ENCODE measurements around the gene RBM45. TPM values are rescaled to one million over a fixed set of nuclear protein-coding genes. Genes with fewer than 3 reads are reported as not detected.

The RBM45 gene
- total RNA-seq, 2 experiments from 2014 or later, result 13.2 to 18.1 TPM

GRCh38 chr2:178142274-178143065 is 30.2 kb downstream of the RBM45 start:
- H2AFZ ChIP-seq (ENCODE audit: low read length), result no peak overlapping the region
- intact Hi-C loops (cut with micrococcal nuclease; ENCODE audit: unreplicated experiment), result no loop called here
- H3K27ac ChIP-seq (ENCODE audit: low read depth, low read length, poor library complexity, severe bottlenecking), result no peak overlapping the region
- BruUV-seq (replicated peaks), result no TSS peak
- DNase-seq (ENCODE audit: low spot score), result no peak
- no peak overlapping the region for H3K4me3 ChIP-seq (ENCODE audit: low read depth, low read length, poor library complexity, severe bottlenecking)
- ChIA-PET POLR2A (interaction anchor here (0.9 kb wide), 1 partner anchor 11 kb away, joined by 4 read pairs; no protein-coding TSS in a partner anchor), CTCF (ENCODE audit: unreplicated experiment) (no interaction called here)
- H3K4me2 ChIP-seq (ENCODE audit: low read length), result no peak overlapping the region
- H3K9me3 ChIP-seq (ENCODE audit: low read length), result no peaks in the 10 kb centered on the region
- no peaks in the 10 kb centered on the region for H3K79me2 ChIP-seq (ENCODE audit: insufficient read depth, low read depth, low read length)
- H3K36me3 ChIP-seq (ENCODE audit: insufficient read depth, low read length), result no peaks in the 10 kb centered on the region
- no peaks in the 10 kb centered on the region for H3K9me2 ChIP-seq (ENCODE audit: insufficient read depth, low read length)
- H3K4me1 ChIP-seq (ENCODE audit: insufficient read depth, low read length, poor library complexity, severe bottlenecking), result no peaks in the 10 kb centered on the region
- TF ChIP-seq EZH2phosphoT487 (IDR thresholded peaks at IDR 0.05; ENCODE audit: borderline replicate concordance, low read depth, low read length) (no peak), CTCF (conservative IDR thresholded peaks at IDR 0.05; ENCODE audit: low read length) (no peak)
- H4K20me1 ChIP-seq (ENCODE audit: insufficient read depth, low read length), result no peaks in the 10 kb centered on the region

GRCh38 chr2:178143481-178143880 is 31.2 kb downstream of the RBM45 start:
- BruUV-seq (replicated peaks), result no TSS peak
- H3K79me2 ChIP-seq (ENCODE audit: insufficient read depth, low read depth, low read length), result no peaks in the 10 kb centered on the region
- no peaks in the 10 kb centered on the region for H3K9me2 ChIP-seq (ENCODE audit: insufficient read depth, low read length)
- intact Hi-C loops (cut with micrococcal nuclease; ENCODE audit: unreplicated experiment), result no loop called here
- no peak overlapping the region for H3K27ac ChIP-seq (ENCODE audit: low read depth, low read length, poor library complexity, severe bottlenecking)
- no peaks in the 10 kb centered on the region for H3K36me3 ChIP-seq (ENCODE audit: insufficient read depth, low read length)
- no peaks in the 10 kb centered on the region for H4K20me1 ChIP-seq (ENCODE audit: insufficient read depth, low read length)
- POLR2A ChIA-PET, result interaction anchor here (0.5 to 2.0 kb wide), 2 partner anchors 9 to 207 kb away, joined by 3 to 5 read pairs; no protein-coding TSS in a partner anchor
- no peak for DNase-seq (ENCODE audit: low spot score)
- H3K9me3 ChIP-seq (ENCODE audit: low read length), result no peaks in the 10 kb centered on the region
- no peak overlapping the region for H3K4me3 ChIP-seq (ENCODE audit: low read depth, low read length, poor library complexity, severe bottlenecking)
- no peak for TF ChIP-seq EZH2phosphoT487 (IDR thresholded peaks at IDR 0.05; ENCODE audit: borderline replicate concordance, low read depth, low read length)
- TF ChIP-seq CTCF (conservative IDR thresholded peaks at IDR 0.05; ENCODE audit: low read length), result no peak
- H2AFZ ChIP-seq (ENCODE audit: low read length), result no peak overlapping the region
- no peak overlapping the region for H3K4me2 ChIP-seq (ENCODE audit: low read length)
- CTCF ChIA-PET (ENCODE audit: unreplicated experiment), result no interaction called here
- H3K4me1 ChIP-seq (ENCODE audit: insufficient read depth, low read length, poor library complexity, severe bottlenecking), result no peaks in the 10 kb centered on the region

GRCh38 chr2:178152033-178152432 is 39.8 kb downstream of the RBM45 start:
- no peaks in the 10 kb centered on the region for H3K9me3 ChIP-seq (ENCODE audit: low read length)
- no peak overlapping the region for H3K4me2 ChIP-seq (ENCODE audit: low read length)
- H4K20me1 ChIP-seq (ENCODE audit: insufficient read depth, low read length), result no peaks in the 10 kb centered on the region
- no peaks in the 10 kb centered on the region for H3K79me2 ChIP-seq (ENCODE audit: insufficient read depth, low read depth, low read length)
- ChIA-PET CTCF (ENCODE audit: unreplicated experiment) (no interaction called here), POLR2A (no interaction called here)
- H3K27ac ChIP-seq (ENCODE audit: low read depth, low read length, poor library complexity, severe bottlenecking), result no peak overlapping the region
- H2AFZ ChIP-seq (ENCODE audit: low read length), result no peak overlapping the region
- no TSS peak for BruUV-seq (replicated peaks)
- no peak overlapping the region for H3K4me3 ChIP-seq (ENCODE audit: low read depth, low read length, poor library complexity, severe bottlenecking)
- no peaks in the 10 kb centered on the region for H3K9me2 ChIP-seq (ENCODE audit: insufficient read depth, low read length)
- H3K36me3 ChIP-seq (ENCODE audit: insufficient read depth, low read length), result no peaks in the 10 kb centered on the region
- intact Hi-C loops (cut with micrococcal nuclease; ENCODE audit: unreplicated experiment), result no loop called here
- no peaks in the 10 kb centered on the region for H3K4me1 ChIP-seq (ENCODE audit: insufficient read depth, low read length, poor library complexity, severe bottlenecking)
- TF ChIP-seq EZH2phosphoT487 (IDR thresholded peaks at IDR 0.05; ENCODE audit: borderline replicate concordance, low read depth, low read length) (no peak), CTCF (conservative IDR thresholded peaks at IDR 0.05; ENCODE audit: low read length) (no peak)
- no peak for DNase-seq (ENCODE audit: low spot score)

Measured in OCI-LY7 (cell line).